ENCODE measurements around the gene C15orf39.
A peak's percentile ranks its signal among the peaks of the same experiment; 100 is the strongest.
"Not testable (repeated sequence)": the region's sequence is repeated elsewhere in the genome, so short reads cannot be mapped to it uniquely, and the experiment has no call there.

C15orf39 gene

GRCh38 chr15:75201616-75202250 lies at the start of gene C15orf39:
TSS of gene C15orf39 (plus strand) at chr15:75201882. CDS start at chr15:75206049, 4,167 bp downstream.
- DNase-seq (ENCODE audit: low read depth): peak; percentile 11

- no peak for DNase-seq (ENCODE audit: low read depth)
Observed at GRCh38 chr15:75152382-75153079, 49.2 kb upstream of the C15orf39 start.

- DNase-seq (ENCODE audit: low read depth): no peak
Observed at GRCh38 chr15:75153087-75153486, 48.6 kb upstream of the C15orf39 start.

GRCh38 chr15:75153565-75154276 lies 48.0 kb upstream of the C15orf39 start:
- no peak for DNase-seq (ENCODE audit: low read depth)

GRCh38 chr15:75154461-75155062 lies 47.1 kb upstream of the C15orf39 start:
- no peak for DNase-seq (ENCODE audit: low read depth)

- no peak for DNase-seq (ENCODE audit: low read depth)
Observed at GRCh38 chr15:75156326-75157215, 45.1 kb upstream of the C15orf39 start.

- no peak for DNase-seq (ENCODE audit: low read depth)
Observed at GRCh38 chr15:75158402-75158801, 43.3 kb upstream of the C15orf39 start.

GRCh38 chr15:75159244-75159643 lies 42.4 kb upstream of the C15orf39 start:
- no peak for DNase-seq (ENCODE audit: low read depth)

GRCh38 chr15:75161106-75161916 lies 40.4 kb upstream of the C15orf39 start:
- DNase-seq (ENCODE audit: low read depth): no peak

- DNase-seq (ENCODE audit: low read depth): no peak
Observed at GRCh38 chr15:75161917-75162414, 39.7 kb upstream of the C15orf39 start.

- no peak for DNase-seq (ENCODE audit: low read depth)
Observed at GRCh38 chr15:75163150-75163564, 38.5 kb upstream of the C15orf39 start.

GRCh38 chr15:75164625-75165350 lies 36.9 kb upstream of the C15orf39 start:
- DNase-seq (ENCODE audit: low read depth): no peak

GRCh38 chr15:75166489-75167063 lies 35.1 kb upstream of the C15orf39 start:
- DNase-seq (ENCODE audit: low read depth): not testable (repeated sequence)

GRCh38 chr15:75167588-75168350 lies 33.9 kb upstream of the C15orf39 start:
- no peak for DNase-seq (ENCODE audit: low read depth)

GRCh38 chr15:75168374-75168773 lies 33.3 kb upstream of the C15orf39 start:
- DNase-seq (ENCODE audit: low read depth): no peak

- no peak for DNase-seq (ENCODE audit: low read depth)
Observed at GRCh38 chr15:75170203-75170602, 31.5 kb upstream of the C15orf39 start.

GRCh38 chr15:75170711-75171341 lies 30.9 kb upstream of the C15orf39 start:
- no peak for DNase-seq (ENCODE audit: low read depth)

GRCh38 chr15:75171408-75171807 lies 30.3 kb upstream of the C15orf39 start:
- peak; percentile 37 for DNase-seq (ENCODE audit: low read depth)
